Hepatocyte (in vitro differentiated cells): Measurements from ENCODE around the gene JCAD. TPM values are rescaled to one million over a fixed set of nuclear protein-coding genes. Genes with fewer than 3 reads are reported as not detected.
A peak's percentile ranks its signal among the peaks of the same experiment; 100 is the strongest.

Experiments used
- DNase-seq: peaks from one replicate; pipeline ENCODE4 v3.0.0-alpha.2; 2016; ENCODE audit warnings: low spot score
- H2AFZ ChIP-seq: fragments of 200-600 bp; sonication (generic); 2 replicates; pipeline ENCODE4 v1.6.0; 2016; ENCODE audit warnings: antibody characterized with exemption, mild to moderate bottlenecking
- H3K27ac ChIP-seq: fragments of 200-600 bp; sonication (generic); 2 replicates; pipeline ENCODE4 v1.5.1; 2016; ENCODE audit warnings: mild to moderate bottlenecking
- H3K27me3 ChIP-seq: fragments of 200-600 bp; sonication (generic); 2 replicates; pipeline ENCODE4 v1.6.1; 2016
- H3K36me3 ChIP-seq: fragments of 200-600 bp; sonication (generic); replicated peaks from 2 replicates; pipeline ENCODE4 v1.5.1; 2016; ENCODE audit warnings: low read depth; ENCODE audit not compliant: insufficient read depth
- H3K4me1 ChIP-seq: fragments of 200-600 bp; sonication (generic); 2 replicates; pipeline ENCODE4 v1.5.1; 2016; ENCODE audit warnings: mild to moderate bottlenecking, moderate library complexity; ENCODE audit not compliant: insufficient read depth
- H3K4me2 ChIP-seq: fragments of 200-600 bp; sonication (generic); 2 replicates; pipeline ENCODE4 v1.6.0; 2016
- H3K4me3 ChIP-seq: fragments of 200-600 bp; sonication (generic); 2 replicates; pipeline ENCODE4 v1.5.1; 2016; ENCODE audit warnings: mild to moderate bottlenecking
- H3K79me2 ChIP-seq: fragments of 200-600 bp; sonication (generic); 2 replicates; pipeline ENCODE4 v1.6.0; 2017; ENCODE audit warnings: mild to moderate bottlenecking
- H3K9me2 ChIP-seq: fragments of 200-600 bp; sonication (generic); replicated peaks from 2 replicates; pipeline ENCODE4 v1.6.0; 2017; ENCODE audit warnings: mild to moderate bottlenecking; ENCODE audit not compliant: insufficient read depth
- H3K9me3 ChIP-seq: fragments of 200-600 bp; sonication (generic); 2 replicates; pipeline ENCODE4 v1.5.1; 2016; ENCODE audit warnings: low read depth, mild to moderate bottlenecking
- H4K20me1 ChIP-seq: fragments of 200-600 bp; sonication (generic); 2 replicates; pipeline ENCODE4 v1.6.0; 2016; ENCODE audit warnings: mild to moderate bottlenecking; ENCODE audit not compliant: insufficient read depth, poor library complexity, severe bottlenecking
- EZH2 ChIP-seq: fragments of 200-600 bp; sonication (generic); IDR thresholded peaks from 2 replicates; pipeline ENCODE4 v1.6.1; 2016; ENCODE audit warnings: antibody characterized with exemption, mild to moderate bottlenecking, borderline replicate concordance
- EZH2phosphoT487 ChIP-seq: fragments of 200-600 bp; sonication (generic); IDR thresholded peaks from one replicate; pipeline ENCODE4 v1.6.1; 2018; ENCODE audit warnings: antibody characterized with exemption, mild to moderate bottlenecking, low read depth, moderate library complexity; ENCODE audit not compliant: unreplicated experiment, severe bottlenecking
- WGBS: methylation state at CpG from one replicate; pipeline ENCODE4 v1.1.6; 2016; ENCODE audit warnings: low lambda C conversion rate; ENCODE audit errors: missing lambda C conversion rate; 5-methylcytosine and 5-hydroxymethylcytosine counted together
- polyA plus RNA-seq: library from polyadenylated mRNA; unstranded; fragments of >200 nt; fragmentation: Nextera tagmentation; extraction: Ambion mirVana; gene quantifications from 2 replicates; pipeline ENCODE4 v1.2.1, GENCODE V29; 2016
- total RNA-seq: library from RNA; depleted of rRNA; stranded (reverse); fragments of >200 nt; gene quantifications from 2 replicates; pipeline ENCODE4 v1.2.3, GENCODE V29; 2014
- TF ChIP-seq, protein P1 (sequence below): fragments of 200-600 bp; sonication (generic); IDR thresholded peaks from 2 replicates; pipeline ENCODE4 v1.5.1; 2016; ENCODE audit warnings: antibody characterized with exemption, mild to moderate bottlenecking; ENCODE audit not compliant: poor library complexity

Gene JCAD
- total and polyA plus RNA-seq, 2 experiments from 2014 or later, result 7.0 to 12.8 TPM

- 67% methylated on average over 3 of the region's 3 CpGs for WGBS
- Histone ChIP-seq H3K27ac (no peak overlapping the region), H2AFZ (no peak overlapping the region)
Observed at GRCh38 chr10:30063099-30063498, 3.7 kb upstream of the JCAD start.

GRCh38 chr10:30062582-30062981, 3.2 kb upstream of the JCAD start:
- Histone ChIP-seq H2AFZ (no peak overlapping the region), H3K4me3 (no peak overlapping the region), H3K4me2 (no peak overlapping the region), H3K79me2 (peaks cover 6% of the 10 kb centered on the region), H3K27ac (no peak overlapping the region), H3K36me3 (no peaks in the 10 kb centered on the region), H3K9me2 (no peaks in the 10 kb centered on the region), H4K20me1 (no peaks in the 10 kb centered on the region), H3K9me3 (no peaks in the 10 kb centered on the region), H3K27me3 (no peaks in the 10 kb centered on the region), H3K4me1 (peaks cover 9% of the 10 kb centered on the region)
- TF ChIP-seq, protein P1, sequence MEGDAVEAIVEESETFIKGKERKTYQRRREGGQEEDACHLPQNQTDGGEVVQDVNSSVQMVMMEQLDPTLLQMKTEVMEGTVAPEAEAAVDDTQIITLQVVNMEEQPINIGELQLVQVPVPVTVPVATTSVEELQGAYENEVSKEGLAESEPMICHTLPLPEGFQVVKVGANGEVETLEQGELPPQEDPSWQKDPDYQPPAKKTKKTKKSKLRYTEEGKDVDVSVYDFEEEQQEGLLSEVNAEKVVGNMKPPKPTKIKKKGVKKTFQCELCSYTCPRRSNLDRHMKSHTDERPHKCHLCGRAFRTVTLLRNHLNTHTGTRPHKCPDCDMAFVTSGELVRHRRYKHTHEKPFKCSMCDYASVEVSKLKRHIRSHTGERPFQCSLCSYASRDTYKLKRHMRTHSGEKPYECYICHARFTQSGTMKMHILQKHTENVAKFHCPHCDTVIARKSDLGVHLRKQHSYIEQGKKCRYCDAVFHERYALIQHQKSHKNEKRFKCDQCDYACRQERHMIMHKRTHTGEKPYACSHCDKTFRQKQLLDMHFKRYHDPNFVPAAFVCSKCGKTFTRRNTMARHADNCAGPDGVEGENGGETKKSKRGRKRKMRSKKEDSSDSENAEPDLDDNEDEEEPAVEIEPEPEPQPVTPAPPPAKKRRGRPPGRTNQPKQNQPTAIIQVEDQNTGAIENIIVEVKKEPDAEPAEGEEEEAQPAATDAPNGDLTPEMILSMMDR, result no peak
- DNase-seq, result no peak
- WGBS, result 93% methylated on average over 8 of the region's 8 CpGs

More at GRCh38 chr10:30063099-30063498, 3.7 kb upstream of the JCAD start:
- DNase-seq, result no peak
- peaks cover 4% of the 10 kb centered on the region for H3K4me1 ChIP-seq
- H3K27me3 ChIP-seq, result no peaks in the 10 kb centered on the region
- TF ChIP-seq EZH2phosphoT487 (no peak), EZH2 (no peak)
- TF ChIP-seq, protein P1, result no peak
- H3K4me3 ChIP-seq, result no peak overlapping the region
- H4K20me1 ChIP-seq, result no peaks in the 10 kb centered on the region
- no peaks in the 10 kb centered on the region for H3K36me3 ChIP-seq
- peaks cover under 1% of the 10 kb centered on the region for H3K79me2 ChIP-seq
- no peak overlapping the region for H3K4me2 ChIP-seq
- H3K9me3 ChIP-seq, result no peaks in the 10 kb centered on the region
- no peaks in the 10 kb centered on the region for H3K9me2 ChIP-seq

DNA sequence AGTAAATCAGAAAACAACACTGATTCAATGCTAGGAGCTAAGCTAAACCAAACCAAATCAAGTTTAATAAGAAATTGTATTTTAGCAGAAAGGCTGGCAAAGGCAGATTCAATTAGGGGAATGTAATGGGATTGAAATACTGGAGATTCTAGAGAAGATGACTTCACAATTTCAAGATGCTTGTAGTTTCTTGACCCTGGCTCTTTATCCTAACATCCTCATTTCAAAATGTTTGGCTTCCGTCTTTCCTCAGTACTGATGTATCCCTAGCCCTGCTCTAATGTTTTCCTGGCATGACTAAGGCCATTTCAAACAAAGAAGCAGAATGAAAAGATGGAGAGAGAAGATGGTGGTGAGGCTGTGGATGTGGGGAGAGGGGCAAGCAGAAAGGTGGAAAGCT, 2.7 kb upstream of the JCAD start:
- H3K36me3 ChIP-seq, result no peaks in the 10 kb centered on the region
- H3K4me3 ChIP-seq, result no peak overlapping the region
- no peak overlapping the region for H3K27ac ChIP-seq
- H4K20me1 ChIP-seq, result no peaks in the 10 kb centered on the region
- WGBS, result 88% methylated on average over 1 of the region's 1 CpG
- H3K9me2 ChIP-seq, result no peaks in the 10 kb centered on the region
- H3K9me3 ChIP-seq, result no peaks in the 10 kb centered on the region
- H3K4me1 ChIP-seq, result peaks cover 14% of the 10 kb centered on the region
- no peak for DNase-seq
- H2AFZ ChIP-seq, result no peak overlapping the region
- no peak overlapping the region for H3K4me2 ChIP-seq
- TF ChIP-seq, protein P1, result no peak
- TF ChIP-seq EZH2phosphoT487 (no peak), EZH2 (no peak)
- H3K79me2 ChIP-seq, result peaks cover 9% of the 10 kb centered on the region
- no peaks in the 10 kb centered on the region for H3K27me3 ChIP-seq

DNA sequence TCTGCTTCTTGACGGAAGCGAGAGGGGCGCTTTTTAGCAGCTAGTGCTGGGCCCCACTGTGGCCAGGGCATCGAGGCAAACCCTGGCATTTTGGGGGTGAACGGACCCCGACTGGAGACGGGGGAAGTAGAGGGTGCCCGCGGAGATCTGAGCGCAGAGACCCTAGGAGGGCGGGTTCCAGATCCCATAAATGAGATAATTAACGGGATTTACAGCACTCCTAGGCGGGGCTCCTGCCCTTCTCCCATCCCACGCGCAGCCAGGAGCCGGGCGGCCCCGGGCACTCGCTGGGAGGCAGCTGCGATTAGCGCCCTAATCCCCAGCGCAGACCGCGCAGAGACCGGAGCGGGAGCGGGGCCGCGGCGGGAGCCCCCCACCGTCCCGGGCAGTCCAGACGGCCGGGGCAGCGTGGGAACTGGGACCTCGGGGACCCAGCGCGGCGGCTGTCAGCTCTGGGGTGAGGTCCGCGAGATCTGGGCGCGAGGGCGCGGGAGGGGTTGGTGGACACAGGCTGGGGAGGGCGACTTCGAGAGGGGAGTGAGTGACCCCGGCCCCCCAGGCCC, 735 bp downstream of the JCAD start:
- Histone ChIP-seq H3K36me3 (no peaks in the 10 kb centered on the region), H4K20me1 (no peaks in the 10 kb centered on the region), H3K9me3 (no peaks in the 10 kb centered on the region), H3K79me2 (peaks cover 17% of the 10 kb centered on the region), H3K27me3 (no peaks in the 10 kb centered on the region), H3K4me2 (peak overlapping the region; percentile 95), H2AFZ (peak overlapping the region; percentile 72), H3K4me3 (peak overlapping the region; percentile 89), H3K4me1 (peaks cover 25% of the 10 kb centered on the region), H3K9me2 (no peaks in the 10 kb centered on the region), H3K27ac (peak overlapping the region; percentile 61)
- TF ChIP-seq, protein P1, result no peak
- TF ChIP-seq EZH2phosphoT487 (no peak), EZH2 (no peak)
- peak; percentile 40 for DNase-seq
- WGBS, result 1% methylated on average over 42 of the region's 48 CpGs
